GM19324 (cell line): ENCODE data around the gene MADCAM1.
"Not testable (repeated sequence)": the region's sequence is repeated elsewhere in the genome, so short reads cannot be mapped to it uniquely, and the experiment has no call there.

Experiments used
- ATAC-seq: cut with Tn5 transposase; IDR thresholded peaks from one replicate; pipeline ENCODE4 v1.9.1; 2021; ENCODE audit warnings: mild to moderate bottlenecking, moderate library complexity; ENCODE audit not compliant: unreplicated experiment, low FRiP score

The MADCAM1 gene

DNA sequence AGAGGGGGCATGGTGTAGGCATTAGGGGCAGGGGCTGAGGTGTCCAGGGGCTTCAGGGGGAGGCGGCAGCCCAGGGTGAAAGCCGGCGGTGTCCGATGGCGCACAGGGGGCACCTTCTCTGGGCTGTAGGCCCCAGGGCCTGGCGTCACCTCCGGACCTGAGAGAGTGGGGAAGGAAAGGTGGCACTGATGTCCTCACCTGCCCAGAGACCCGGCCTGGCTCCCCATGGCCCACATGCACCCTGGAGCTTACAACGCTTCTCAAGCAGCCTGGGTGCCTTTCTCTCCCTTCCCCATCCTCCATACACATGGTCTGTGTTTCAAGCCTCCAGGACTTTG, 32.1 kb upstream of the MADCAM1 start:
- no peak for ATAC-seq

DNA sequence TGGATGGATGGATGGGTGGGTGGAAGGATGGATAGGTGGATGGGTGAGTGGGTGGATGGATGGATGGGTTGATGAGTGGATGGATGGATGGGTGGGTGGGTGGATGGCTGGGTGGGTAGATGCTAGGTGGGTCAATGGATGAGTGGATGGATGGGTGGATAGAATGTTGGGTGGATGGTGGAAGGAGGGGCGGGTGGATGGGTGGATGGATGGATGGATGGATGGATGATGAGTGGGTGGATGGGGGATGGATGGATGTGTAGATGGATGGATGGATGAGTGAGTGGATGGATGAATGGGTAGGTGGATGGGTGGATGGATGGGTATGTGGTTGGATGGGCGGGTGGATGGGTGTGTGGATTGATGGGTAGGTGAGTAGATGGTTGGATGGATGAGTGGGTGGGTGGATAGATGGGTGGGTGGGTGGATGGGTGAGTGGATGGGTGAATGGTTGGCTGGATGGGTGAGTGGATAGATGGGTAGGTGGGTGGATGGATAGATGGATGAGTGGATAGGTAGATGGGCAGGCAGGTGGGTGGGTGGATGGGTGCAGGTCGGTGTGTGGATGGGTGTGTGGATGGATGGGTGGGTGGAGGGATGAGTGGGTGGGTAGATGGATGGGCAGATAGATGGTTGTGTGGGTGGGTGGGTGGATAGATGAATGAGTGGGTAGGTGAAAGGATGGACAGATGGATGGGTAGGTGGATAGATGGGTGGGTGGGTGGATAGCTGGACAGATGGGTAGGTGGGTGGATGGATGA, 31.1 kb upstream of the MADCAM1 start:
- no peak for ATAC-seq

DNA sequence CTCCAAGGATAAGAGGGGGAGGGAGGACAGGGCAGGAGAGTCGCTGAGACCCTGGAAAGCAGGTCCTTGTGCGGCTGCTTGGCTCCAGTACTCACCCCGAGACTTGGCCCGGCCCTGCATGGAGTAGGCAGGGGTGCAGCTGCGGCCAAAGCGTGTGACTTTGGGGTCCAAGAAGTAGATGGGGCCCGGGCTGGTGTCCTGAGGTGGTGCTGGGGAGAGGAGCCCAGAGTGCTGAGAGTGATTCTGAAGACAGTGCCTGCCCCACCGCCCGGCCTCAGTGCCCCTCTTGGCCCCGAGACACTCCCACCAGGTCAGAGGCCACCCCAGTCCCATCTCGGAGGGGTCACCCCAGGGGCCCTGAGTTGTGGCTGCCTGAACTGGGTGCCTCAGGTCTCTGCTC, 28.7 kb upstream of the MADCAM1 start:
- ATAC-seq = no peak

DNA sequence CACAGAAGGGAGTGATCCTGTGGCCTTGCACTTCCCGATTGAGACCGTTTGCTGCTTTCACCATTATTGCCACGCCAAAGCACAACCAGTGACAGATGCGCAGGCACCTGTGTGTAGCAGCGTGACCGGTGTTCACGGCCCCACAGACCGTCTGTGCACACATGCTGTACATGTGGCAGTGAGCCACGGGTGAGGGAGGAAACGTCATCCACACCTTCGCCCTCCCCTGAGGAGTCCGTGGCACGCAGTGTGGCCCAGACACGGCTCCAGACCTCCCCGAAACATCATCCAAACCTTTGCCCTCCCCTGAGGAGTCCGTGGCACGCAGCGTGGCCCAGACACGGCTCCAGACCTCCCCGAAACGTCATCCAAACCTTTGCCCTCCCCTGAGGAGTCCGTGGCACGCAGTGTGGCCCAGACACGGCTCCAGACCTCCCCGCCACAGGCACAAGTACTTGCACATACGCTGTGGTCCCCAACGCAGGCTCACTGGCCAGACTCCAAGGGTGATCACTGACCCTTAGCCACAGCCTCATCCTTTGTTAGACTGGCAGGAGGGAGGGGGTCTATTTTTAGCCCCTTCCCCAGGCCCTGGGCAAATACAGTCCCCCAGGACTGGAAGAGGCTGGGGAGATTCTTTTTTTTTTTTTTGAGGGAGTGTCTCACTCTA, 27.6 kb upstream of the MADCAM1 start:
- ATAC-seq = no peak

DNA sequence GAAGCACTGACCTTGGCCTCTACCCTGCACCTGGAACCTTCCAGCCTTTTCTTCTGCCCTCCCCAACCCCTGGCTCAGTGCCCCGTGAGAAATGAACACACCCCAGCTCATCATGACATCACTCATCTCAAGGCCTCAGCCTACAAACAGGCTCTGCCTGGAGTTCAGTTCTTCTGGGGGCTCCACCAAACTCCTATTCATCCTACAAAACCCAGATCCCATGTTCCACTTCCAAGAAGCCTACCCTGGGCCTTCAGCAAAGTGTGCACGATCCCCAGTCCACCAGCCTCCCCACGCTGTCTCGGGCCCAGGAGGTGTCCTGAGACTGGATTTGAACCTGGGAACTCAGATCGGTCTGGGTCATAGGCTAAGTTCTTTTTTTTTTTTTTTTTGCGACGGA, 26.5 kb upstream of the MADCAM1 start:
- ATAC-seq = no peak

DNA sequence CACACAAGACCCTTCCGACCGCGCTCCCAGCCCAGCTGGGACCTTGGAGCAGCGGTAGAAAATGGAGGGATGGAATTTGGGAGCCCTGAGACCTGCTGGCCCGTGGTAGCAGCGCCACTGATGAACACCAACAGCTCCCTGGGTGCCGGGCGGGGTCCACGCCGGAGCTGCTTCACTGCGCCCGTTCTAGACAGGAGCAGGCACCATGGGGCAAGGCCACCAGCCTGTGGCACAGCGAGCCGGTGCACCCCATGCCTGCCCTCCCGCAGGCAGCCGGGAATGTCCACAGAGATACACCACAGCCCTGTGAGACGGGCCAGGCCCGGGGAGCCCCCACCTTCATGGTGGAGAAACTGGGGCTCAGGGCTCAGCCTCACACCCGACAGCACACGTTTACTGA, 25.6 kb upstream of the MADCAM1 start:
- no peak for ATAC-seq

DNA sequence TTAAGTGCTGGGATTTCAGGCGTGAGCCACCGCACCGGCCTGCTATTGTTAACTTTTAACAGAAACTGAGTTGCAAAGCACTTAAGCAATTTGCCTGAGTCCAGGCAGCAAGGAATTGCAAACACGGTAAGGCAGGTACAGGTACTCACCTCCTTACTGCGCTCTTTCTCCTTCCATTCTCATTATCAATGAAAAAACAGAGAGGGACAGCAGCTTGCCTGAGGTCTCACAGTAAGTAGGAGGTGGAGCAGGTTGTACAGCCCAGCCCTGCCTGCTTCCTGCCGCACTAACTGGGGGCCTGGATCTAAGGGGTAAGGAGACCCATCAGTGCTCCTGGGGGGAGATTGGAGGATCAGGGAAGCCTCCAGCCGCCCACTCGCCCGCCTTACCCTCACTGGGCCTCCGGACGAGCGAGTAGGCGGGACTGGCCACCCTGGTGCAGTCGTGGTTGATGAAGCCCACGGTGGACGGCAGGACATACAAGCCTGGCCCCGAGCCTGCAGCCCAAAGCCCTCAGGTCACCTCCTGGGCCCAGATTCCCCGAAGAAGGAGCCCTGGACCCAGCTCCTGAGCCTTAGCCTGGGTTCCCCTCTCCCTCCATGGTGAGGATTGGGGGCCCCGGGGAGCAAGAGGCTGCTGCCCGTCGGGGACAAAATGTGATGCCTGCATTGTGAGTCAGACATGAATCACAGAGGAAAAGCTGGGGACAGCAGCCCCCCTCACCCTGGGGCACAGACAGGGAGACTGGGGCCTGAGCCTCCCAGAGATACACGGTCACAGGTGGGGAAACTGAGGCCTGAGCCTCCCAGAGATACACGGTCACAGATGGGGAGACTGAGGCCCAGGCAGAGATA, 24.1 kb upstream of the MADCAM1 start:
- no peak for ATAC-seq

DNA sequence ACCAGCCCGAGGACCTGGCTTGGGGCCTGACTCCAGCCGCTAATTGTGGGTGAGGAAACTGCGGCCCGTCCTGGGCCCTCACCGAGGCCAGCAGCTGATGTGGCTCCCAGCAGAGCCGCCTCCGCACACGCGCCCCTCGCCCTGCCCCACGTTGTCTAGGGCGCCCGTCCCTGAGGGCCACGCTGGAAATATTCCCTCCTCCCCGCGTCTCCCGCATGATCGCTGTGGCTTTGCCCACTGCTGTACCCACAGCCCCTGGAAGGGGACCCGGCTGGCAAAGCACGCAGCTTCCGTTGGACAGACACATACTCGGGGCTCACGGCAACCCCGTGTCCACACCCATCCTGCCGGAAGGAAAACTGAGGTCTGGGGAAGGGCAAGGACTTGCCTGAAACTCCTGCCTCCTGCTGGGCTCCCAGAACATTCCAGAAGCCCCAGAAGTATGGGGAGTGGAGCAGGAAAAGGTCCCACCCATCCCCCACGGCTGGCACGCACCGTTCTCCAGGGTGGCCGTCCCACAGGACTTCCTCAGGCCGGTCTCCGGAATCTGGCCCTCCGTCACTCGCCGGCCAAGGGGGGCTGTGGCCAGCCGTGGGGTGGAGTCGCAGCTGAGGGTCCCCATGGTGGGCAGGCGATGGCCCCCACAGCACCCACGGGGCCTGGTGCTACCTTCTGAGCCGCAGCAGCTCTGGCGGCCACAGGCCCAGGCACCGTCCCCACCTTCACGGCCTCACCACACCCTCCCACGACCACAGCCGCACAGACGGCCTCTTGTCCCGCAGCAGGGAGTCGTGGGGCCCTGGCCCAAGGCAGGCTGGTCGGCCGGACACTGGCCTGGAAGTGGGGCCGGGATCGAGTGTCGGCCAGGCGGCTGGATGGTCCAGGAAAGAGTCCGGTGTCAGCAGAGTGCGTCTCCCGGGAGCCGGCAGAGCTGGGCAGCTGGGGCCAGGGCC, 21.9 kb upstream of the MADCAM1 start:
- no peak for ATAC-seq

DNA sequence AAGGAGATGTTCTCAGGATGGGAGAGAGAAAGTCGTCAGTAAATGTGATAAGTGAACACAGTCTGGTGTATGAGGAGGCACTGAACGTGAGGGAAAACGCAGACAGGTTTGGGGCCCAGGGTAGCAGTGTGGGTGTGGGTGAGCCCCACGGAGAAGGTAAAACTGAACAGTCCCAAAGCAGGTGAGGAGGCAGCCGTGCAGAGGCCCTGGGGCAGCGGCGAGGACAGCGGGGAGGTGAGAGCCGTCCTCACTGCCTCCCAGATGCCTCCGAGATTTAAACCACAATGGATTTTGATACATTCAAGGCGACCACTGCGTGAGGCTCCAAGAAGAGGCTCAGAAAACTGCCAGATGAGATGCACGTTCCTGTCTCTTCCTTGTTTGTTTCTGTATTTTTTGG, 20.9 kb upstream of the MADCAM1 start:
- ATAC-seq = no peak

DNA sequence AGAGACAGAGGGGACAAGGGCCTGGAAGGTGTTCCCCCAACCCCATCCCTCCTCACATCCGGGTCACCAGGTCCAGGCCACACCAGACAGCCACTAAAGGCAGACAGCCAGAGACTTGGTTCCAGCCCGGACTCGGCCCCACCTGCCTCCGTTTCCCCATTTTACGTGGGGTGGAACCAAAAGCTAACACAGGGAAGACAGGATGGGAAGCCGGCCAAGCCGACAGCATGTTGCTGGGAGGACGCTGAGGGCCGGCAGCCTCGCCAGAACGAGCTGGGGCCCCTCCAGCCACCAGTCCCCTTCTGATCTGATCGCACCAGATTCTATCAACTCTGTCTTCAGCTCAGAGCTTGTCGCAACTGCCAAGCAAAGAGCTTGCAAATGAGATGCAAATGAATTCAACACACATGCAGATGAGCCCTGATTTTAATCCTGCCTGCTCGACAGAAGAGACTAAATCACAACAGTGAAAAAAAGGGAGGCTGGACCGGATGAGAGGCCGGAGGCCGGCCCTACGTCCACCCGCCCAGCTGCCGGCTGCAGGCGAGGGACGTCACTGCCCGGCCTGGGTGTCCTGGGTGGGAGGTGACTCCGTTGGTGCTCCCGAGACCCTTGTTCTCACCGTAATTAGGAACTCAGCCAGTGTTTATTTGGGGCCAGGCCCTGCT, 17.9 kb upstream of the MADCAM1 start:
- no peak for ATAC-seq

DNA sequence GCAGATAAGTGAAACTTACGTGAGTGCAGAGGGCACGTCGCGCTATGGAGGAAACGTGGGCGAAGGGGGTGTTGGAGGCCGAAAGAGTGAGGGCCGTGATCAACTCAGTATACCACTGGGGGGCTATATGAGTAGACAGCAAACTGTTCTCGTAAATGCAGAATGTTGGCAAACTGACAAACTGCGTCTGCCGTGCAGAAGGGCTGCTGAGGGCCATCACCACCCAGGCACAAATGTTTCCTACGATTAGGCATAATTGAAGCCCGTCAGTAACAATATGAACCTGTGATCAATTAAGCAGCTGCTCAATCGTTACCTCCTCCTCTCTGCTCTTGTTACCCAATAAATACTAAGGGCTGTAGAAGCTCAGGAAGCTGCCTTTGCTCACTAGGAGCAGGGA, 17.3 kb upstream of the MADCAM1 start:
- no peak for ATAC-seq

DNA sequence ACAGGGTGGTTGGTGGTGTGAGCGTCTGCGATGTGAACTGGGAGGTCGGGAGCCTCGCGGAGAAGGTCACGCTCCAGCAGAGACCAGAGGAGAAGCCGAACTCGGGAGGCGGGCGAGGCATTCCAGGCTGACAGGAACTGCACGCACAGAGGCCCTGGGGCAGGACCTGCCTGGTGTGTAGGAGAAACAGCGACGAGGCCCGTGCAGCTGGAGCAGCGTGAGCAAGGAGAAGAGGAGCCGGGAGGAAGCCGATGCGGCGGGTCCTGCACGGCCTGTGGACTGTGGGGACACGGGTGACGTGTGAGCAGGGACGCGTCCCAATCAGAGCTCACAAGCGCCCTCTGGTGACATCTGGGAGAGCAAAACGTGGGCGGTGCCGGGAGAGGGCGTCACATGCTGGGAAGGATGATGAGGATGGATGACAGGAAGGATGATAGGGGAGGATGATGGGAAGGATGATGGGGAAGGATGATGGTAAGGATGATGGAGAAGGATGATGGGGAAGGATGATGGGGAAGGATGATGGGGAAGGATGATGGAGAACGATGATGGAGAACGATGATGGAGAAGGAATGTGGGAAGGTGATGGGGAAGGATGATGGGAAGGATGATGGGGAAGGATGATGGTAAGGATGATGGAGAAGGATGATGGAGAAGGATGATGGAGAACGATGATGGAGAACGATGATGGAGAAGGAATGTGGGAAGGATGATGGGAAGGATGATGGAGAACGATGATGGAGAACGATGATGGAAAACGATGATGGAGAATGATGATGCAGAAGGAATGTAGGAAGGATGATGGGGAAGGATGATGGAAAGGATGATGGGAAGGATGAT, 16.1 kb upstream of the MADCAM1 start:
- ATAC-seq = no peak

DNA sequence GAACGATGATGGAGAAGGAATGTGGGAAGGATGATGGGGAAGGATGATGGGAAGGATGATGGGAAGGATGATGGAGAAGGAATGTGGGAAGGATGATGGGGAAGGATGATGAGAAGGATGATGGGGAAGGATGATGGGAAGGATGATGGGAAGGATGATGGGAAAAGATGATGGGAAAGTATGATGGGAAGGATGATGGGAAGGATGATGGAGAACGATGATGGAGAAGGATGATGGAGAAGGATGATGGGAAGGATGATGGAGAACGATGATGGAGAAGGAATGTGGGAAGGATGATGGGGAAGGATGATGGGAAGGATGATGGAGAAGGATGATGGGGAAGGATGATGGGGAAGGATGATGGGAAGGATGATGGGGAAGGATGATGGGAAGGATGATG, 15.2 kb upstream of the MADCAM1 start:
- ATAC-seq = not testable (repeated sequence)

DNA sequence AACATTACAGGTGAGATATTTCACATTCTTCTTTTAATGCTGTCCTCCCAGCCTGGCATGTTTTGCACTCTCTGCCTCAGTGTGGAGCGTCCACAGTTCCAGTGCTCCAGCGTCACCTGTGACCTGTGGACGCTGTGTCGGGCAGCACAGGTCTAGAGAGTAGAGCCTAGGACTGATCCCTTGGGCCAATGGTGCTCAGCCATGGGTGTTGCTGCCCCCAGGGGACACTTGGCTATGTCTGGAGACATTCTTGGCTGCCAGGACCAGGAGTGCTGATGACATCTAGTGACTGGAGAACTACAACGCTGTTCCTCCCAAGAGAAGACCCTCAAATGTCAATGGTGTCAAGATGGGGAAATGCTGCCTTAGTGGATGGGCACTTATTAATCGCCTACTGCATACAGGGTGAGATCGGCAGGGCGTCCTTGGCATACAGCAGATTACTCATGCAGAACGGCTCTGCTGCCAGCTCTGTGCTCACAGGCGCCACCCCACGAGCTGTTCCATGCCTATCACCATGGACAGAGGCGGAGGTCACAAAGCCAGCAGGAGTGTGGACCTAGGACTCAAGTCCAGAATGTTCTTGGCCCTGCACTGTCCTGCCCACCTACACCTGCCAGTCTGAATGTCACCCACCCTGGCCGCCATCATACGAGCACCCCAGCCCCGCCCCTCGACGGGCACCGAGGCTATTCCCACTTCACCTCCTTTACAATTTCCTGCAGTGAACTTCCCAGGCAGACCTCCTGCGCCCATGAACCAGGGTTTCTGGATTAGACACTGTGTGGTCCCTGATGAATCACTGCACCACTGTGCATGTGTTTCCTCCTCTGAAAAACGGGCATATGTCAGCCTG, 13.9 kb upstream of the MADCAM1 start:
- ATAC-seq = no peak

DNA sequence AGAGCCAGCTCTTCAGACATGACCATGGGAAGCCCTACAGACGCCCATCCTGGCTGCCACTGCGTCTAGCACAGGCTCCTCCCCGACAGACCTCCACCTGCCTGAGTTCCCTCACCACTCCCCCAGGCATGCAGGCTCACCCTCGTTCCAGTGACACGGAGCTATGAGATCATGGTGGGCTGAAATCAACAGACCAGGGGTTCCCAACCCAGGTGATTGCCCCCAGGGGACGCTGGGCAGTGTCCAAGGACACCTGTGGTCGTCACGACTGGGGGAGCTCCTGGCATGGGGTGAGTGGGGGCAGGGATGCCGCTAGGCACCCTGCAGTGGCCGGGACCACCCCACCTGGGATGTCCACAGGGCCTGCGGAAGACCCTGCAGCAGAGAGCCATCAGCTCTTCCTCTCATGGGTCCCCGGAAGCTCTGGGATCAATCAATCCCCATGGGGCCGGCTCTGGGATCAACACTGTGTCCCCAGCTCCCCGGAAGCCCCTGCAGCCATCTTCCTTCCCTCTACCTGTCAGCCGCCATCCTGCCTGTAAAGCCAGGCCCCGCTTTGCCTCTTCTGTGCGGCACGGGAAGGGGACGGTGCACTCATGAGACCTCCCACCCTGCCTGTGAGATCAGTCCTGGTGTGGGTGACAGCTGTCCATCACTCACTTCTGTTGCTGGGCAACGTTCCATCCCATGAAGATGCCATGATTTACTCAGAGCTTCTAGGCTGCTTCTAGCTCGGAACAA, 12.8 kb upstream of the MADCAM1 start:
- no peak for ATAC-seq

DNA sequence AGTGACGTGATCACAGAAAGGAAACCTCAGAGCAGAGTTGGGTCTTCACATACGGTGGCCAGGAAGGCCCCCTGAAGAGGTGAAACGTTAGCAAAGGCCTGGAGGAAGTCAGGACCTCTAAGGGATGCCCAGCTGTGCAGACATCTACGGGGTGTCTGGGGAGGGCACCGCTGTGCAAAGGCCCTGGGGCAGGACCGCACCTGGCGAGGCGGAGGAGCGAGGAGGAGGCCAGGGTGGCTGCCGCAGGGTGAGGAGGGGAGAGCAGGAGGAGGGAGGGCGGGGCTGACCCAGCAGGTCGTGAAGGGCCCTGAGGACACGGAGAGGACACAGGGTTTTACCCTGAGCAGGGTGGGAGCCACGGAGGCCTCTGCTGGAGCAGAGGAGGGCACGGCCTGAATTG, 11.8 kb upstream of the MADCAM1 start:
- no peak for ATAC-seq

DNA sequence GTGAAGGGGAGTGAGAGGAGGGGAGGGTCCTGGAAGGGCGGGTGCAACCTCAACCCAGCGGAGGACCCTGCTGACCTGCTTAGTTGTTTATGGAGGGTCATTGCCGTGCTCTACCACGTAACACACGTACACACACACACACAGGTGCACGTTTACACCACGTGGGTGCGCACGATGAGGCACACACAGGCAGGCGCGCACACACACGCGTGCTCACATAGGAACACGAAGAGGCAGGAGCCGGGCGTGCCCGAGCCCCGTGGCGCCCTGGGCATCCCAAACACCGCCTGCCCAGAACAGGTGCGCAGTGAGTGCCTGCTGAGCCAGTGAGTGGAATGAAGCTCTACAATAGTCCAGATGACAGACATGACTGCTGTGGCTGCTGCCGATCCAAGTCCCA, 11.2 kb upstream of the MADCAM1 start:
- no peak for ATAC-seq
